CD4-positive, alpha-beta T cell treated with Interleukin-4 for 4 hours (primary cell): ENCODE measurements around the gene CD28.
"Not testable (repeated sequence)": the region's sequence is repeated elsewhere in the genome, so short reads cannot be mapped to it uniquely, and the experiment has no call there.

Experiments
- DNase-seq: peaks from one replicate; pipeline ENCODE4 v3.0.0-alpha.2; 2020

CD28 gene

GRCh38 chr2:203688798-203689197 is 17.6 kb upstream of the CD28 start:
- no peak for DNase-seq

- DNase-seq, result no peak
Measured at GRCh38 chr2:203689426-203690116, 16.9 kb upstream of the CD28 start.

DNA sequence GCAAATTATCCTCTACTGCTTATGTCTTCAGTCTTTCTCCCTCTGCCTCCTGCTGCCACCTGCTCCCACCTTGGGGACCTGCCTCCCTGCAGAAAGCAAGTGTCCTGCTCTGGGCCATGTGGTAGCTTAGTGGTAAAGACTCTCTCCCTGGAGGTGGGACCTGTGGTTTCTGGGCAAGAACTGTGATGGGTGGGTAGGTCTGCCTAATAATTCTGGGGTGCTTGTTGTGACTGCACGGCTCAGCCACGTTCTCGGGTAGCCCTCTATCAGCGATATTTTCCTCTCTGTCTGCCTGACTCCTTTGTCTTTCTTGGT is 16.4 kb upstream of the CD28 start:
- no peak for DNase-seq

DNA sequence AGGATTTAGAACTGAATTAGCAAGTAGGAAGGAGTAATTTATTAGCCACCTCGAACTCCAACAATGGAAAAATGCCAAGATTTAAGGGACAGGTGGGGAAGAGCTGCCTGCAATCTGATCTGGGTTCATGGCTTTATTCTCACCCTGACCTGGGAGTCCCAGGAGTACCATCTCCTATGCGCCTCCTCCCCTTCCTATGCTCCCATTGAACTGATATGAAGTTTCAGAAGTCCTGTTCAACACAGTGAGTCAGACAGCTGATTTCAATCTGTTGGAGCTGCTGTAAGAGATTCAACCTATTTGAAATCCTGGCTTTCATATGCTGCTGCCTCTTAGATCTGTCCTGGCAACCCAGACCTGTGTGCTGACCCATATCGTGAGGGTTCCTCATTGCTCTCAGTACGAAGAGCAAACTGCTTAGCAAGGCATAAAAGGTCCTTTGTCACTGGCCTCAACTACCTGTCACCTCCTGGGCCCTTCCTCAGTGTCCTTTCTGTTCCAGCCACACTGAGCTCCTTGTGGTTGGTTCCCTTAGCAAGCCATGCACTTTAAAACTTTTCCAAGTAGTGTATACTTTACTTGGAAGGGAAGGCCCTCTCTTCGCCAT is 15.9 kb upstream of the CD28 start:
- DNase-seq, result no peak

GRCh38 chr2:203691149-203691548 is 15.3 kb upstream of the CD28 start:
- DNase-seq, result no peak

DNA sequence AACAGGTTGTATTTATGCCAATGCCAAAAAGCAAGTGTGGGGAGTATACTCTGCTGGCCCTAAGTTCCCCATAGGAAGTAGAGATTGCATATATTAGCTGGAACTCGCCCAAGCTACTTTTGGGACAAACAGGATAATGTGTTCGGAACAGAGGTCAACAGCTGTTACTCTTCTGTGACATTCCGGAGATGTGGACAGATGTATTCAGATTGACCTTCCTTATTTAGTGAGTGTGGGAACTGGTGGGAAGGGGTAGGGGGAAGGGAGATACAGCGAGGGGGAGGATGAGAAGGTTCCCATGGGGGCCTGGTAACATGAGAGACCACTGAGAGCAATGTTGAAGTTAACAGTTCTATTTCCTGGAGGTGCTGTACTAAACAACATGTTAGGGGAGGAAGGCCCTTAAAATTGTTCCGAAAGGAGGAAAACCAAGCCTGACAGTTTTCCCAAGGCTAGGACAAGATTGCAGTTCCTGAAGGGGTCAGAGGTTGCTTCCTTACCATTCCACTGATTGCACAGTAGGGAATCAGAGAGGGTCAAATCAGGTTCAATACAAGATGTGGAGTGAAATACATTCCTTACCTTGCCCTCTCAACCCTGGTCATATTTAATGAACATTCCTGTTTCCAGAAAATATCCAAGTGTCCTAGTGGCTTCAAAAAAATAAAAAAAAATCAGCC is 14.3 kb upstream of the CD28 start:
- no peak for DNase-seq

GRCh38 chr2:203693242-203693879 is 13.1 kb upstream of the CD28 start:
- no peak for DNase-seq

- DNase-seq, result no peak
Measured at GRCh38 chr2:203694191-203694590, 12.2 kb upstream of the CD28 start.

DNA sequence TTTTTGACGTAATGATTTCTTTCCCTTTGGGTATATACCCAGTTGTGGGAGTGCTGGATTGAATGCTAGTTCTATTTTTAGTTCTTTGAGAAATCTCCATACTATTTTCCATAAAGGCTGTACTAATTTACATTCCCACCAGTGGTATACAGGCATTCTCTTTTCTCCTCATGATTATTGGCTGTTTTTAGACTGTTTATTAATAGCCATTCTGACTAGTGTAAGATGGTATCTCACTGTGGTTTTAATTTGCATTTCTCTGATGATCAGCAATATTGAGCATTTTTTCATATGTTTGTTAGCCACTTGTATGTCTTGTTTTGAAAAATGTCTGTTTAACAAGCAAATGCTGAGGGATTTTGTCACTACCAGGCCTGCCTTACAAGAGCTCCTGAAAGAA is 9.2 kb upstream of the CD28 start:
- no peak for DNase-seq

DNA sequence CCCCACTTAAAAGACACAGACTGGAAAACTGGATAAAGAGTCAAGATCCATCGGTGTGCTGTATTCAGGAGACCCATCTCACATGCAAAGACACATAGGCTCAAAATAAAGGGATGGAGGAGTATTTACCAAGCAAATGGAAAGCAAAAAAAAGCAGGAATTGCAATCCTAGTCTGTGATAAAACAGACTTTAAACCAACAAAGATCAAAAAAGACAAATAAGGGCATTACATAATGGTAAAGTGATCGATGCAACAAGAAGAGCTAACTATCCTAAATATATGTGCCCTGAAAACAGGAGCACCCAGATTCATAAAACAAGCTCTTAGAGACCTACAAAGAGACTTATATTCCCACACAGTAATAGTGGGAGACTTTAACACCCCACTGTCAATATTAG is 8.7 kb upstream of the CD28 start:
- not testable (repeated sequence) for DNase-seq

DNA sequence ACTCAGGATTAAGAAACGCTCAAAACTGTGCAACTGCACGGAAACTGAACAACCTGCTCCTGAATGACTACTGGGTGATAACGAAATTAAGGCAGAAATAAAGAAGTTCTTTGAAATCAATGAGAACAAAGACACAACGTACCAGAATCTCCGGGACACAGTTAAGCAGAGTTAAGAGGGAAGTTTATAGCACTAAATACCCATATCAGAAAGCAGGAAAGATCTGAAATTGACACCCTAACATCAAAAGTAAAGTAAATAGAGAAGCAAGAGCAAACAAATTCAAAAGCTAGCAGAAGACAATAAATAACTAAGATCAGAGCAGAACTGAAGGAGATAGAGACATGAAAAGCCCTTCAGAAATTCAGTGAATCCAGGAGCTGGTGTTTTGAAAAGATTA is 8.0 kb upstream of the CD28 start:
- not testable (repeated sequence) for DNase-seq

DNA sequence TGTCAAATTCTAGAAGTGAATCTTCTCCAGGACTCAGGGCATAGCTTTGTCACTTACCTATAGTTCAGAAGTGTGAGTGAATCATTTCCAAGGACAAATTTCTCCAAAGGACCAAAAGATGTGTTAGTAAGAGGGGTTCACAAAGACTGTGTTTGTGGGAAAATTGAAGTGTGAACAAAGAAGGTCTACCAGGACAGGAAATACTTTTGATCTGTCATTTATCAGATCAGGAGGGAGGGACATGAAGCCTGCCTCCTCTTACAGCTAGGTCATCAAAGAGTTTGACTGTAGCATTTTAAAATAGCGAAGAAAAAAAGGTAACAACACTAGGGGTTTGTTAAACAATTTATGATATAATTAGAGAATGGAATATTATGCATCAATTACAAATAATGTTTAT is 2.0 kb upstream of the CD28 start:
- DNase-seq, result peak; percentile 32

DNA sequence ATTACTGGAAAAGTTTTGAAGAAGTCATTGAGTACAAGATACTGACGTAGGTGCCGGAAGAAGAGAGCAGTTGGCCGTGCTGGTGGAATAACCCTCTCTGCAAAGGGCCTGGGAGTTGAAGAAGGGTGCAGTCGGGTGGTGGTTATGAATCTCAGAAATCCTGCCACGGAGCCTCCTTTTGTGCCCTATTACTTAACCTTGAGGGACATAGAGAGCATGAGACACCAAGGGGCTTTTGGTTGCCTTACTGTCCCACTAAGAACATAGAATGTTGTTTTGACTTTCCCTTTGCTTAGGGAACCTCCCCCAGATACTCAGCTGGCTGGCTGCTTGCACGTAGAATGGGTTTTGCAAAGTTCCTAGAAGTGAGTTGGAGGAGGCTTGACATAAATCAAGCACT is 1.3 kb upstream of the CD28 start:
- DNase-seq, result peak; percentile 61

GRCh38 chr2:203707530-203707929 is 1.1 kb downstream of the CD28 start:
- DNase-seq, result peak; percentile 45

- DNase-seq, result no peak
Measured at GRCh38 chr2:203708846-203709396, 2.5 kb downstream of the CD28 start.

DNA sequence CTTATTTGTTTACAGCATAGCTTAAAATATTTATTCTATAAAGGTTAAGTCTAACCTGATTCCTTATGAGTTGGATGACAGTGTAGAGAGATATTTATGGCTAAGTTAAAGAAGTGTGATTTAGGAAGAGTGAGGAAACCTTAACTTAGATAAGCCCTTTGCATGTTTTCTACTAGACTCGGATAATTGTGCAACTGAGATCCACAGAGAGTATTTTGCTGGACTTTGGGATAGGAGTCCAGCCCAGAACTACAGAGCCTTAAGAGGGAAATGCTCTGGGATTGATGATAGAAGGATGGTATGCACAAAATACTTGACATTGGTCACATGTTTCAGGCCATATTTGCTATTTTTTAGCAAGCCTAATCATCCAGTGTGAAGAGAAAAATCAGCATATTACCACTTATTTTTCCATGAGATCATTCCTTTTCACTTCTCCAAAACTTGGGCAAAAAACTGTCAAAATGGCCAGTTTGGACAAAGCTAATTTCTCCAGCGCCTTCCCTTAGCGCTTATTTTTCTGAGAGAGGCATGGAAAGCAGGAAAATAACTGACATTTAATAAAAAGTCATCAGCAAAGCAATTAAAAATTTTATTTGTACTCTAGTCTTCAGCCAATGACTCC is 3.1 kb downstream of the CD28 start:
- no peak for DNase-seq

- DNase-seq, result peak; percentile 44
Measured at GRCh38 chr2:203710226-203710625, 3.8 kb downstream of the CD28 start.

DNA sequence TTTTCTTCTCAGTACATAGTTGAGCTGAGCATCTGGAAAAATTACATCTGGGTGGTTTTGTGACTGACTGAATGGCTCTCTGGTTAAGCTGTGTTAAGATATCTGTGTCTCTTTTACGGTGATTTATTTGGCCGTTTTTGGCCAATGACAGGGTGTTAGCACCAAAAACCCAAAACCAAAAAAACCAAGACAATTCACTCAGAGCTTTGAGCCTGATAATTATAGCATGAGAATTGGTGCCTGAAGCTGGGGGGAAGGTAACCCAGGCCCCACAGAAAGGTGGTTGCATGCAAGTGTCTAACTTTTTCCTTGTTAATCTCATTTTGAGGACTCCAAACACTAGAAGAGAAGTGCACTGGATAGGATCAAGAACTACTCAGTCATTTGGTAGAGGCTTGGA is 4.5 kb downstream of the CD28 start:
- DNase-seq, result no peak

- peak; percentile 82 for DNase-seq
Measured at GRCh38 chr2:203711399-203711798, 5.0 kb downstream of the CD28 start.

DNA sequence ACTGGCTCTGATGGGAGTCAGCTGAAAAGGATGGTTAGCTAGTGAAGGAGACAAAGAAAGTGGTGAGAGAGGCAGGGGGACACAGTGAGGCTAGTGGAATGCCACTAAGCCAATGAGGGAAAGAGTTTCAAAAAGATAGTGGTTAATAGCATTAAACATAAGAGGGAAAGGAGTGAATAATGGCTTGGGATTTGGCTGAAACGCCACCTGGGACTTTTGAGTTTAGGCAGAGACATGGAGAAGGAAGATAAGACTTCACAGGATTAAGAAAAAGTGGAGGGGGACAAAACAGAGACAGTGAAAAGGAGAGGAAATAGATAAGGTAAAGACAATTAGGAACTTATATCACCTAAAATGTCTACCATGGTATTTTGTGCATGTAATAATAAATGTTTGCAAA is 6.9 kb downstream of the CD28 start:
- no peak for DNase-seq

DNA sequence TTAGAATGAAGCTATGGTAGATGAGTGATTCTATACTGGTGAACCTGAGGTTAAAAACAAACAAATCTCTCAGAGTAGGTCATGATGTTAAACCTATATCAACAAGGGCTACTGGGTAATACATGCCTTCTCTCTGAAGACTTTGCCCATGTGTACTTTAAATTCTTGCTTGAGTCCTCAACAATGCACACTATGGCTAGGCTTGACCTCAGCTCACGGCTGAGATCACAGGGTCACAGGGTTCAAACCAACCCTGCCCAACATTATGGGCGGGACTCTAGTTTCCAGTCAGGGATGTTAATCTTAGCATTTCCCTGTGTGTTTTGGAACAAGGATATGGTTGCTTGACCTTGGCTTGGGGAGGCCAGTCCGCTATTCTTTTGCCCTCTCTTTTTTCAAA is 7.7 kb downstream of the CD28 start:
- DNase-seq, result no peak

DNA sequence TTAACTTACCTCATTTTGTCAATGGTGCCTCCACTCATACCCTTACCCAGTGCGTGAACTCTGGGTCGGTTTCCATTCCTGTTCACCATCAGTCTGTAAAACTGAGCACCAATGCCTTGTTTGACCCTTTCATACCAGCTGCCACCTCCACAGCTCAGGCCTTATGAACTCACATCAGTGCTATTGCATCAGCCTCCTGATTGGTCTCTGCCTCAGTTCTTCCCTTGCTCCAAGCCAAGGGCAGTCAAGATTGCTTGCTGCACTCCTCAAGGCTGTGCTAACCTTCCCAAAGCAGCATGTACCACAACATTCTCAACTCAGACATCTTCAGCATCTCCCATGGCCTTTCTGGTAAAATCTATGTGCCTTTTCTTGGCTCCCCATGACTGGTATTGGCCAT is 9.3 kb downstream of the CD28 start:
- DNase-seq, result no peak

GRCh38 chr2:203718087-203718486 is 11.6 kb downstream of the CD28 start:
- peak; percentile 79 for DNase-seq
